ENCODE data around the gene BSDC1. TPM values are rescaled to one million over a fixed set of nuclear protein-coding genes. Genes with fewer than 3 reads are reported as not detected.

BSDC1 gene
- total RNA-seq, 6 donors from 2014 or later: 60.8 to 116 (median 68.9) TPM

DNA sequence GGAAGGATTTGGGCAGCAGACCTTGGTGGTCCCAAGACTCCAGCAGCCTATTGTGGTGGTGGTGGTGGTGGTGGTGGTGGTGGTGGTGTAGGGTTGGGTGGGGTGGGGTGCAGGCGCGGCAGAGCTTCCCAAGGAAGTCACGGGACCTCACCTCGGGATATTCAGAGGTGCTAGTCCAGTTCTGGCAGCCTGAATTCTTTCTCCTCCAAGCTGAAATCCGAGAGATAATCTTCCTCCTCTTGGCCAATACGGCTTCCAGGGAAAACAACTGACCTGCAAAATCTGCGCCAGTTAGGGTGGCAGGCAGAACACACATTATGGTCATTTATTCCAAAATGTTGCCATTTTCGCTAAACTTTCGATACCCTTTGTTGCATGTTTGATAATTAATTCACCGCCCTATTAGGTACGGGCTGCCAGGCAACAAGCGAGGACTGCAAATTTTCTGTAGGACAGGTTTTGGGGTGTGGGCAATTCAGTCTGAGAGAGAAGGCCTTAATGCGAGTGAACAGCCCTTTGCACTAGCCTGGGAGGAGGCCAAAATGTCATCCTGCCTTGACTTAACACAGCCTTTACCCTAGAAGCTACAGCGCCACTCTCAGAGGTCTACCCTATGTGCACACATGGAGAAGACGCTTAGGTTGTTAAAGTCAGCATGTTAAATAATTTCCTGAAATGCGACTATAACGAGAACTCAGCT is 33.2 kb upstream of the BSDC1 start:
- ATAC-seq (ENCODE audit: low FRiP score in 2 of 2) (no peak), DNase-seq (no peak)
- Histone ChIP-seq H3K9me3 (no peaks in the 10 kb centered on the region), H3K4me3 (no peak overlapping the region), H3K36me3 (no peaks in the 10 kb centered on the region), H3K27ac (no peak overlapping the region), H3K27me3 (peaks cover 0 to 18% (median 2%) of the 10 kb centered on the region in 4 donors), H3K4me1 (peaks cover 7 to 9% (median 8%) of the 10 kb centered on the region in 4 donors)
- WGBS, 2 donors: 78 to 91% methylated on average over 13 to 16 of the region's 17 CpGs
- TF ChIP-seq CTCF (IDR thresholded peaks at IDR 0.05) (no peak), EP300 (IDR thresholded peaks at IDR 0.05) (no peak), POLR2A (IDR thresholded peaks at IDR 0.05) (no peak), POLR2AphosphoS5 (IDR thresholded peaks at IDR 0.05) (no peak)

DNA sequence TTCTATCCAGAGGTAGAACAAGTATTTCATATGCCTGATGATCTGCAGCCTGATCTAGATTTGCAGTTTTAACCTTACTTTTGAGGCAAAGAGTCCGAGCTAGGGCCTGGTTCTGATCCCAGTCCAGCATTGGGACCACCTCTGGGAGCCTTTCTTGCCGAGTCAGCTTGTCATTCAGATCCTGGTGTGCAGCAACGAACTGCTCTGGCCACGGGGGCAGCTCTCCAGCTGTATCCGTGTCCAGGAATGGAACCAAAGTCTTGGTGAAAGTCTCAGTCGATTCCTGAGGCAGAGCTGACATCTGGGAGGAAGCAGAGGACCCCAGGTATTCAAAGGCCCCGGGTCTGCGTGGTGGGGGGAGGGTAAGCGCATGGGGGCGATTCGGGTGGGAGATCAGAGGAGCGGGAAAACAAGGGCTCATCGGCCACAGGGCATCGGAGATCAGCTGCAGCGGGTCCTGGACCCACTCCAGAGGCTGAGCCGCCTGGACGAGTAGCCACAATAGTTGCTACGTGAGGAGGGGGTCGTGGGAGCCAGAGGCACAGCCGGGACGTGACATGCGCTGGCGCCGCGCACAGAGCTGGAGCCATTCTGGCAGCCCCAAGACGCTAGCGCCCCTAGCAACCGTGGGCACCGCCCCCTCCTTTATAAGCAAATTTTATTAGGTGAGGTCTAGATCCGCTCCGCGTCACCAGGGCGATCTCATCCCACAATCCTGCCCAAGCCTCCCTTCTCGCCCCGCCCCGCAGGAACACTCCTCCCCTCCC is 32.4 kb upstream of the BSDC1 start:
- H3K27me3 ChIP-seq: peaks cover 0 to 18% (median 2%) of the 10 kb centered on the region in 4 donors
- WGBS, 2 donors: 5 to 10% methylated on average over 14 to 36 of the region's 36 CpGs
- DNase-seq (peak in 1 of 2 donors; percentile 58), ATAC-seq (ENCODE audit: low FRiP score in 2 of 2) (peak in 1 of 2 donors; percentile 61)
- TF ChIP-seq EP300 (IDR thresholded peaks at IDR 0.05) (no peak), POLR2A (IDR thresholded peaks at IDR 0.05) (no peak), POLR2AphosphoS5 (IDR thresholded peaks at IDR 0.05) (no peak), CTCF (IDR thresholded peaks at IDR 0.05) (no peak)
- H3K36me3 ChIP-seq: no peaks in the 10 kb centered on the region
- peaks cover 7 to 9% (median 8%) of the 10 kb centered on the region in 4 donors for H3K4me1 ChIP-seq
- H3K27ac ChIP-seq: no peak overlapping the region
- no peaks in the 10 kb centered on the region for H3K9me3 ChIP-seq
- peak overlapping the region in 3 of 4 donors; percentile 4 to 26 (median 6) for H3K4me3 ChIP-seq

DNA sequence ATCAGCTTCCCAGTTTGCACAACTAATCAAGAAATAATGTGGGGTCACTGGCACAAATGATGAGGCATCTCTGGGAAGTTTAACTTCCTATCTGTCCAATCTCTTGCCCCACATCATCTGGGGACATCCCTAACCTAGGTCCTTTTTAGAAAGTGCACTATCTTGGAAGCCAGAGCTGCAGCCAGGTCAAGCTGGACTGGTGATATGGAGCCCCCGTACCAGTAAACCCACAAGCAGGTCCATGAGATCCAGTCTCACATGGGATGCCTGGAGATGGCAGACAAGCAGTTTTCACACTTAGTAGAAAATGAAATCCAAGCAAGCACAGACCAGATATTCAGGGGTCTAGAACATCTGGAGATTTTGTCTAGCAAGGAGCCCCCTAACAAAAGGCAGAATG is 27.5 kb upstream of the BSDC1 start:
- no peak overlapping the region for H3K4me3 ChIP-seq
- no peak for ATAC-seq (ENCODE audit: low FRiP score in 2 of 2)

DNA sequence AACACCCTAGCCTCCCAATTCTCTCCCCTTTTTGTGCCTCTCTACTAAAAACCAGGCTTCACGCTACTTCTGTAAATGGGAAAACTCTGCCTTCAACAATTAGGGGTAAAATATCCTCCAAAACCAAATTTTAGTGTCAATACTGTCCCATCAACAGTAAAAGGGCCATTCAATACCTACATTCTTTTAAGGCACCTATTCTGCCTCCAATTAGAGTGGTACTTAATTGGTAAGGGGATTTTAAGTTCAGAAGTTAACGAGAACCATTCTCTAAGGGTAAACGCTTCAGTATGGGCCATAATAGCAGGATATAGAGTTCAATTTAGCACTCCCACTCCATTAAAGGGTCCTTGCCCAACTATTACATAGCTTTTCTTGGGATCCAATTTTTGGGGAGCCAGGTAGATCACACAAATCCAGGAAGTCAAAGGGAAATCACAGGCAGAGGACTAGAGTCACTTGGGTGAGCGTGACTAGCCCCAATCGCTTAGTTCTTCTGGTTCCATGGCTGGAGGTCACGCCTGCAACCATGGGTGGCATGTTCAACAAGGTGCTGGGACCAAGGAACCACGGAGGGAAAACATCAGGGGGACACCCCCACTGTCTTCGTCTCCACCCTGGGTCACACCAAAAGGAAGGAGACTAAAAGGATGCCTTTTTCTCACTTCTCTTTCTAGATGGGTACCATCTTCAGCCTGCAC is 20.1 kb upstream of the BSDC1 start:
- H3K36me3 ChIP-seq: no peaks in the 10 kb centered on the region
- no peaks in the 10 kb centered on the region for H3K27me3 ChIP-seq
- no peak overlapping the region for H3K27ac ChIP-seq
- 79 to 81% methylated on average over 8 of the region's 8 CpGs for WGBS, 2 donors
- H3K4me1 ChIP-seq: no peaks in the 10 kb centered on the region
- H3K4me3 ChIP-seq: no peak overlapping the region
- ATAC-seq (ENCODE audit: low FRiP score in 2 of 2): no peak
- TF ChIP-seq POLR2A (IDR thresholded peaks at IDR 0.05): no peak
- peak in 1 of 6 experiments; percentile 27 for TF ChIP-seq CTCF (IDR thresholded peaks at IDR 0.05)
- TF ChIP-seq EP300 (IDR thresholded peaks at IDR 0.05): no peak
- no peak for TF ChIP-seq POLR2AphosphoS5 (IDR thresholded peaks at IDR 0.05)
- no peak for DNase-seq
- peaks cover 0 to 8% (median 4%) of the 10 kb centered on the region in 4 donors for H3K9me3 ChIP-seq

More for the DNA sequence above, 27.5 kb upstream of the BSDC1 start:
- peaks cover 0 to 9% (median 2%) of the 10 kb centered on the region in 4 donors for H3K27me3 ChIP-seq
- H3K4me1 ChIP-seq: peaks cover 4 to 6% (median 5%) of the 10 kb centered on the region in 4 donors
- H3K27ac ChIP-seq: no peak overlapping the region
- H3K36me3 ChIP-seq: no peaks in the 10 kb centered on the region
- 75 to 92% methylated on average over 1 of the region's 1 CpG for WGBS, 2 donors
- TF ChIP-seq CTCF (IDR thresholded peaks at IDR 0.05): no peak
- TF ChIP-seq EP300 (IDR thresholded peaks at IDR 0.05): no peak
- no peak for TF ChIP-seq POLR2AphosphoS5 (IDR thresholded peaks at IDR 0.05)
- no peak for DNase-seq
- peaks cover 0 to 8% (median 1%) of the 10 kb centered on the region in 4 donors for H3K9me3 ChIP-seq

Measured in upper lobe of left lung (tissue), 6 donors.